Colonic mucosa (tissue), 4 donors: ENCODE measurements around the gene STARD10. TPM values are rescaled to one million over a fixed set of nuclear protein-coding genes. Genes with fewer than 3 reads are reported as not detected.

Source experiments
- DNase-seq: peaks from one replicate; pipeline ENCODE4 v3.0.0-alpha.2; 2020
- H3K27ac ChIP-seq: fragments of 200-600 bp; one replicate; pipeline ENCODE4 v1.8.0; 2021
- H3K27me3 ChIP-seq: fragments of 200-600 bp; one replicate; pipeline ENCODE4 v1.8.0; 2021
- H3K36me3 ChIP-seq: fragments of 200-600 bp; one replicate; pipeline ENCODE4 v1.8.0; 2021
- H3K4me1 ChIP-seq: fragments of 200-600 bp; one replicate; pipeline ENCODE4 v1.8.0; 2021; ENCODE audit warnings: mild to moderate bottlenecking
- H3K4me3 ChIP-seq: fragments of 200-600 bp; one replicate; pipeline ENCODE4 v1.8.0; 2021
- H3K9ac ChIP-seq, 2 donors: one replicate each; pipeline ENCODE4 v1.7.0; 2013; ENCODE audit warnings: control low read depth in 2 of 2, low read depth in 2 of 2, low read length in 2 of 2
- H3K9me3 ChIP-seq: fragments of 200-600 bp; one replicate; pipeline ENCODE4 v1.8.0; 2021
- intact Hi-C: fragments of 100-400 bp; cut with DNase I; formaldehyde crosslinking; loops from one replicate; pipeline ENCODE4 v1.14.1; 2022
- total RNA-seq, 2 donors: library from RNA; stranded (reverse); fragmentation: NEBNext Ultra II Directional in 1 of 2; extraction: Animal tissue kit (Norgen Biotek cat#: 25700) in 1 of 2; gene quantifications; one replicate each; pipeline ENCODE4 v1.2.1, GENCODE V29; 2021
- TF ChIP-seq, protein P1 (sequence below): fragments of 200-600 bp; IDR thresholded peaks from one replicate; pipeline ENCODE4 v1.8.0; 2022; ENCODE audit warnings: antibody characterized with exemption, mild to moderate bottlenecking
- donor health status: healthy.
- donor health status: DM: no; HTN: no; CAD: no.
- donor health status: DM: no; HTN: no; CAD: no.

Gene STARD10
- total RNA-seq, 2 donors from 2014 or later, result 519 to 905 TPM

DNA sequence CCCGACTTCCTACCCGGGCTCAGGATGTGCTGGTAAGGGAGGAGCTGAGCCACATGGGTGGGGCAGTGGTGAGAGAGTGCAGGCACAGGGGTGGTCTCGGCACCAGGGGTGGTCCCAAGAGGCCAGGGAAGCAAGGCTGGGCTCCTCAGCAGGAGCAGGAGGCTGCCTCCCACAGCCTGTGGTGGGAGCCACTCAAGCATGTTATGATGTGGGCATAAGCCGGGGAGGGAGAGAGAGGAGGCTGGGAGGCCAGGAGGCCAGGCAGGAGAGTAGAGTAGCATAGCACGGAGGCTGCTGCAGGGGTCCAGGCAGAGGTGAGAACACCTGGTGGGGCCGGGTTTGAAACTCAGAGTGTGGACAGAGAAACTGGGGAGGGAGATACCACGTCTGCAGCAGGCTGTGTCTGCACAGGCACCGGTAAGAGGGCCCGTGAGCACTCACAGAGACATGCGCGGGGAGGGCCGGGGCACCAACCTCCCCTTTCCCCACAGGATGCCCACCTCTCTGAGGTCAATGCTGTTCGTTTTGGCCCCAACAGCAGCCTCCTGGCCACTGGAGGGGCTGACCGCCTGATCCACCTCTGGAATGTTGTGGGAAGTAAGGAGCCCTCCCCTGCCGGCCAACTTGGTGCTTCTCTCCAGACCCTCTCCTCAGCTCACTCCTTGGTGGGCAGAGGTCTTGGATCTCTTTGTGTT, 31.1 kb upstream of the STARD10 start:
- TF ChIP-seq, protein P1, sequence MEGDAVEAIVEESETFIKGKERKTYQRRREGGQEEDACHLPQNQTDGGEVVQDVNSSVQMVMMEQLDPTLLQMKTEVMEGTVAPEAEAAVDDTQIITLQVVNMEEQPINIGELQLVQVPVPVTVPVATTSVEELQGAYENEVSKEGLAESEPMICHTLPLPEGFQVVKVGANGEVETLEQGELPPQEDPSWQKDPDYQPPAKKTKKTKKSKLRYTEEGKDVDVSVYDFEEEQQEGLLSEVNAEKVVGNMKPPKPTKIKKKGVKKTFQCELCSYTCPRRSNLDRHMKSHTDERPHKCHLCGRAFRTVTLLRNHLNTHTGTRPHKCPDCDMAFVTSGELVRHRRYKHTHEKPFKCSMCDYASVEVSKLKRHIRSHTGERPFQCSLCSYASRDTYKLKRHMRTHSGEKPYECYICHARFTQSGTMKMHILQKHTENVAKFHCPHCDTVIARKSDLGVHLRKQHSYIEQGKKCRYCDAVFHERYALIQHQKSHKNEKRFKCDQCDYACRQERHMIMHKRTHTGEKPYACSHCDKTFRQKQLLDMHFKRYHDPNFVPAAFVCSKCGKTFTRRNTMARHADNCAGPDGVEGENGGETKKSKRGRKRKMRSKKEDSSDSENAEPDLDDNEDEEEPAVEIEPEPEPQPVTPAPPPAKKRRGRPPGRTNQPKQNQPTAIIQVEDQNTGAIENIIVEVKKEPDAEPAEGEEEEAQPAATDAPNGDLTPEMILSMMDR, result no peak
- Histone ChIP-seq H3K36me3 (no peaks in the 10 kb centered on the region), H3K4me3 (no peak overlapping the region), H3K27ac (no peak overlapping the region), H3K27me3 (no peaks in the 10 kb centered on the region), H3K9me3 (no peaks in the 10 kb centered on the region), H3K4me1 (peaks cover 8% of the 10 kb centered on the region), H3K9ac (no peak overlapping the region)
- no peak for DNase-seq
- intact Hi-C loops, result no loop called here

DNA sequence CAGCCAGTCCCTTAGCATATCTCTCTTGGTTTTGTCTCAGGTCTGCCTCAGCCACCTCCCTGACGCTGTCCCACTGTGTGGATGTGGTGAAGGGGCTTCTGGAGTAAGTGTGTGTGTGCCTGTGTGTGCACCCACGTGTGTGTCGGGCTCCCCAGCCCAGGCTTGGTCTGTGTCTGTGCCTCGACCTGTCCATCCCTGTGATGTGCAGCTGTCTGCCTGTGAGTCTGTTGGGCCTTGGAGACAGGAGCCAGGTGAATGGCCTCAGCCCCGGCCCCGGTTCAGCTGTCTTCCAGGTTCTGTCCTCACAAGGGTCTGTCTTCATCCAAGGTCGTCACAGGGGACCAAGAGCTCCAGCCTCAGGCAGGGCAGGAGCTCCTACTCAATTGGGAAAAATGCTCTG, 30.2 kb upstream of the STARD10 start:
- no peak for DNase-seq
- intact Hi-C loops, result no loop called here

DNA sequence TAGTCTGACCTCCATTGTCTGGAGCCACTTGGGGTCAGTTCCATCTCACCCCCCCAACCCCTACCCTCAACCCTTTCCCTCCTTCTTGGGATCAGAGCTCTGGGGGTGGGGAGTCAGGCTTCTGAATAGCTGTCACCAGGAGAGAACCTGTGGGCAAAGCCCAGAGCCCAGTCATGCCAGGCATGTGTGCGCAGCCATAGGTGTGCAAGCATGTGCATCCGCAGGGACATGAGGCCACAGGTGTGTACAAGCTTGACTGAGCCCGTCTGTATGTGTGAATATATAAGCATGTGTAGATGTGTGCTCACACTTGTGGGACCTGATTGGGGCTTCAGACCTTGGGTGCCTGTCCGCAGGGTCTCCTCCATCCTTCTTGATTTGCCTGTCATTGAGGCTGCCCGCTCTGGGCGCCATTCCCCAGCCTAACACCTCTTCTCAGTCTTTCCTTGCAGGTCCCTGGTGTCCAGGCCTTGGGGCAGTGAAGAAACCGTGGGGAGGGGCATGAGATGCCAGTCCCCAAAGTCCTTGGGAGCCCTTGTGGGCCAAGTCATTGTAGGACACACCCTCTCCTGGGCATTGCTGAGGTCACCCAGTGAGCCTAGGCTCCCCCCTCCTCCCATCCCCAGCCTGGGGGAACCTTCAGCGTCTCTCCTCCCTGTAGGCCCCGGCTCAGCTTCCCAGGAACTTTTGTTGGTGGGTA, 29.4 kb upstream of the STARD10 start:
- DNase-seq, result no peak
- Histone ChIP-seq H3K27ac (no peak overlapping the region), H3K9ac (no peak overlapping the region), H3K4me3 (no peak overlapping the region), H3K27me3 (no peaks in the 10 kb centered on the region), H3K9me3 (no peaks in the 10 kb centered on the region), H3K4me1 (peaks cover 8% of the 10 kb centered on the region), H3K36me3 (no peaks in the 10 kb centered on the region)
- TF ChIP-seq, protein P1, result no peak
- intact Hi-C loops, result no loop called here

More for the DNA sequence above, 30.2 kb upstream of the STARD10 start:
- H3K27me3 ChIP-seq, result no peaks in the 10 kb centered on the region
- H3K4me3 ChIP-seq, result no peak overlapping the region
- TF ChIP-seq, protein P1, result no peak
- H3K36me3 ChIP-seq, result no peaks in the 10 kb centered on the region
- no peak overlapping the region for H3K9ac ChIP-seq
- no peaks in the 10 kb centered on the region for H3K9me3 ChIP-seq
- peaks cover 8% of the 10 kb centered on the region for H3K4me1 ChIP-seq
- no peak overlapping the region for H3K27ac ChIP-seq

DNA sequence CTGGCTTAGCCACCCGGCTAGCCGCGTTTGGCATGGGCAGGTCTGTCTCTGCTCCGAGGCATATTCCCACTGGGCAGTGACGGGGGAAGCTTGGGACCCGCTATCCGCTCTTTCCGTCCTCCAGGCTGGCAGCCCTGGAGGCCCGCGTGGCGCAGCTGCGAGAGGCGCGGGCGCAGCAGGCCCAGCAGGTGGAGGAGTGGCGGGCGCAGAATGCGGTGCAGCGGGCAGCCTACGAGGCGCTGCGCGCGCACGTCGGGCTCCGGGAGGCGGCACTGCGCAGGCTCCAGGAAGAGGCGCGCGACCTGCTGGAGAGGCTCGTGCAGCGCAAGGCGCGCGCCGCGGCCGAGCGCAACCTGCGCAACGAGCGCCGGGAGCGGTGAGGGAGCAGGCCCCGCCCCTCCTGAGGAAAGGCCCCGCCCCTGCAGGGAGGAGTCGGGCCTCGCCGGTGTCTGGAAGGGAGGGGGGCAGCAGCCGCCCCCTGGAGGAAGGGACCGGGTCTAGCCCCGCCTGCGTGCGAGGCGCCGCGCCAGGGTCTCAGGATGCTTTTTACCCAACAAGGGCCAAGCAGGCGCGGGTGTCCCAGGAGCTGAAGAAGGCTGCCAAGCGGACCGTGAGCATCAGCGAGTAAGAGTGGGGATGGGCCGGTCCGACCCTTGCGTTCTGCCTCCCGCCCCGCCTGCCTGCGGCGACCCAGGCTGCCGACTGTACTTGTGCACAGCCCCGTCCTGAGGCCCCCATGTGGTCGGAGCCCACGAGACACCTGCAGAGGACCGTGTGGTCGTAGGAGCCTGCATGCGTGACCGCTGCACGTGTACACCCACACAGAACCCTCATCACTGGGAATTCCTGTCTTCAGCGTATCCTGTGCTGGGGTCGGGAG, 28.3 kb upstream of the STARD10 start:
- no peaks in the 10 kb centered on the region for H3K9me3 ChIP-seq
- no peaks in the 10 kb centered on the region for H3K27me3 ChIP-seq
- no peaks in the 10 kb centered on the region for H3K36me3 ChIP-seq
- peaks cover 8% of the 10 kb centered on the region for H3K4me1 ChIP-seq
- intact Hi-C loops, result no loop called here
- TF ChIP-seq, protein P1, result no peak
- peak; percentile 92 for DNase-seq
- H3K4me3 ChIP-seq, result peak overlapping the region; percentile 45
- H3K27ac ChIP-seq, result peak overlapping the region; percentile 16
- H3K9ac ChIP-seq, result peak overlapping the region; percentile 70 to 72

DNA sequence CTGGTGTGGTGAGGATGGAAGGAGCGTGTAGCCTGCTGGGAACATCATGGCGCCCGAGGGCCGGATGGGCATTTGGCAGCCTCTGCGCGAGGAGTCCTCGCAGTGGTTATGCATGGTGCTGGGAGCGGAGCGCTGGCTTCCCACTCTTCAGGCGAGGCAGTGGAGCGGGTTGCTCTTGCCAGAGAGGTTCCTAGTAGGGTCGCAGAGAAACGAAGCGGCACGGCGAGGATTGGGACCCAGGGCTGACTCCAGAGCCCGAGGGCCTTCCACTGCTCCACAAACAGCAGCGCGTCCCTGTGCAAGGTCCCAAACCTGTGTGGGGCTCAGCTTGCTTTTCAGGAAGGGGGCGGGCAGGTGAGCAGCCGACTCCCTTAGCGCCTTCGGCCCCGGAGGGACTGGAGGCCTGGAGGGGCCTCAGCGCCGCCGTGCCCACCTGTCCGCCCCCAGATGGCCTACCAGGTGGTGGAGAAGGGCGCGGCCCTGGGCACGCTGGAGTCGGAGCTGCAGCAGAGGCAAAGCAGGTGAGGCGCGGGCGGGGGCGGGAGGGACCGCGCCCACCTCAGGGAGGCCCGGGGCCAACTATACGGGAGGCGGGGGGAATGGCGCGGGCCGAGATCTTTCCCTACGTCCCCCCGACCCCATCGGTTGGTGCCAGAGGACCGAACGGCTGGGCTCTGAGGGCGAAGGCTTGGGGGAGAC, 27.5 kb upstream of the STARD10 start:
- no peaks in the 10 kb centered on the region for H3K9me3 ChIP-seq
- peak overlapping the region; percentile 16 for H3K27ac ChIP-seq
- peaks cover 8% of the 10 kb centered on the region for H3K4me1 ChIP-seq
- no peaks in the 10 kb centered on the region for H3K36me3 ChIP-seq
- H3K27me3 ChIP-seq, result no peaks in the 10 kb centered on the region
- TF ChIP-seq, protein P1, result no peak
- H3K4me3 ChIP-seq, result peak overlapping the region; percentile 45
- H3K9ac ChIP-seq, result peak overlapping the region; percentile 70 to 72
- peak; percentile 53 for DNase-seq
- intact Hi-C loops, result no loop called here
